Keratinocyte (primary cell): ENCODE results near the gene TMEM59L. TPM values are rescaled to one million over a fixed set of nuclear protein-coding genes. Genes with fewer than 3 reads are reported as not detected.

ENCODE experiments used
- DNase-seq: peaks from one replicate; pipeline ENCODE4 v3.0.0-alpha.2; 2011; ENCODE audit warnings: low read depth, missing footprints, low spot score
- FAIRE-seq: peaks from 2 replicates; lab custom pipeline; 2011; peaks lifted over from hg19 to GRCh38; lab: Jason Lieb, UNC
- H2AFZ ChIP-seq: 2 replicates; pipeline ENCODE4 v1.6.0; 2012; ENCODE audit warnings: low read length, control low read depth, inconsistent platforms; ENCODE audit not compliant: control insufficient read depth
- H3K27ac ChIP-seq: 2 replicates; pipeline ENCODE4 v1.5.1; 2011; ENCODE audit warnings: low read length; ENCODE audit not compliant: control insufficient read depth, insufficient read depth
- H3K27me3 ChIP-seq: 3 replicates; pipeline ENCODE4 v1.6.0; 2011; ENCODE audit warnings: low read length; ENCODE audit not compliant: control insufficient read depth, insufficient read depth; ENCODE audit errors: extremely low read depth
- H3K36me3 ChIP-seq, 2 experiments: 2 replicates in 1 of 2; 3 replicates in 1 of 2; pipeline ENCODE4 v1.5.1; 2011; ENCODE audit warnings: low read length in 2 of 2, mild to moderate bottlenecking in 1 of 2; ENCODE audit not compliant: control insufficient read depth in 2 of 2, insufficient read depth in 2 of 2; ENCODE audit errors: extremely low read depth in 1 of 2
- H3K4me1 ChIP-seq: 3 replicates; pipeline ENCODE4 v1.5.1; 2011; ENCODE audit warnings: low read length; ENCODE audit not compliant: control insufficient read depth, insufficient read depth; ENCODE audit errors: extremely low read depth
- H3K4me2 ChIP-seq: 3 replicates; pipeline ENCODE4 v1.6.0; 2011; ENCODE audit warnings: low read depth, low read length; ENCODE audit not compliant: control insufficient read depth, insufficient read depth; ENCODE audit errors: extremely low read depth
- H3K4me3 ChIP-seq, 3 experiments: fragments of 200-600 bp in 1 of 3; sonication (generic) in 1 of 3; 2 replicates in 2 of 3; 3 replicates in 1 of 3; pipeline ENCODE4 v1.5.1; 2011 to 2016; ENCODE audit warnings: low read length in 3 of 3, mild to moderate bottlenecking in 3 of 3, control low read depth in 2 of 3, inconsistent platforms in 1 of 3, low read depth in 1 of 3, mixed read lengths in 1 of 3, mixed run types in 1 of 3, moderate library complexity in 1 of 3; ENCODE audit not compliant: control insufficient read depth in 2 of 3, insufficient read depth in 2 of 3; ENCODE audit errors: extremely low read depth in 1 of 3
- H3K79me2 ChIP-seq: 2 replicates; pipeline ENCODE4 v1.6.0; 2012; ENCODE audit warnings: low read length; ENCODE audit not compliant: control insufficient read depth, insufficient read depth
- H3K9ac ChIP-seq: 3 replicates; pipeline ENCODE4 v1.6.0; 2011; ENCODE audit warnings: low read length; ENCODE audit not compliant: control insufficient read depth, insufficient read depth; ENCODE audit errors: extremely low read depth
- H3K9me1 ChIP-seq: 3 replicates; pipeline ENCODE4 v1.6.0; 2011; ENCODE audit warnings: low read length; ENCODE audit not compliant: control insufficient read depth, insufficient read depth; ENCODE audit errors: extremely low read depth
- H3K9me3 ChIP-seq: 2 replicates; pipeline ENCODE4 v1.5.1; 2012; ENCODE audit warnings: low read depth, low read length; ENCODE audit not compliant: control insufficient read depth
- H4K20me1 ChIP-seq: 3 replicates; pipeline ENCODE4 v1.6.0; 2011; ENCODE audit warnings: low read length; ENCODE audit not compliant: control insufficient read depth, insufficient read depth; ENCODE audit errors: extremely low read depth
- EZH2 ChIP-seq: IDR thresholded peaks from one replicate; pipeline ENCODE4 v1.6.1; 2012; ENCODE audit warnings: inconsistent platforms, mild to moderate bottlenecking, low read length, moderate library complexity
- dilution Hi-C: fragments of 300-500 bp; cut with MboI; formaldehyde crosslinking; loops from one replicate; pipeline ENCODE4 v1.7.0; 2020; ENCODE audit warnings: low sequenced_read_pairs; ENCODE audit not compliant: extremely low pct_ligation_motif_present
- polyA plus RNA-seq, 5 experiments: library from polyadenylated mRNA; depleted of rRNA in 3 of 5; stranded (reverse) in 3 of 5; stranded (forward) in 1 of 5; unstranded in 1 of 5; fragments of >200 nt; gene quantifications; 1 replicate in 1 of 5; 2 replicates in 3 of 5; 3 replicates in 1 of 5; pipeline versions ENCODE4 v1.2.1 to v1.2.3, GENCODE V29; 2011 to 2012; ENCODE audit warnings: missing spikeins in 2 of 5, low read depth in 1 of 5, low replicate concordance in 1 of 5
- TF ChIP-seq, protein P1 (sequence below), 3 experiments: IDR thresholded peaks in 1 of 3; conservative IDR thresholded peaks in 1 of 3; optimal IDR thresholded peaks in 1 of 3; 2 replicates in 2 of 3; 3 replicates in 1 of 3; pipeline versions ENCODE3 to v1.5.1; 2011; ENCODE audit warnings: low read length in 3 of 3, mild to moderate bottlenecking in 3 of 3, moderate library complexity in 2 of 3, control low read depth in 1 of 3, inconsistent platforms in 1 of 3; ENCODE audit not compliant: insufficient read depth in 2 of 3; ENCODE audit errors: extremely low read depth in 1 of 3

Gene TMEM59L
- polyA plus RNA-seq, 1 donor (not counting 4 experiments of a cell fraction or from before 2014, with no cell fraction given): not detected

DNA sequence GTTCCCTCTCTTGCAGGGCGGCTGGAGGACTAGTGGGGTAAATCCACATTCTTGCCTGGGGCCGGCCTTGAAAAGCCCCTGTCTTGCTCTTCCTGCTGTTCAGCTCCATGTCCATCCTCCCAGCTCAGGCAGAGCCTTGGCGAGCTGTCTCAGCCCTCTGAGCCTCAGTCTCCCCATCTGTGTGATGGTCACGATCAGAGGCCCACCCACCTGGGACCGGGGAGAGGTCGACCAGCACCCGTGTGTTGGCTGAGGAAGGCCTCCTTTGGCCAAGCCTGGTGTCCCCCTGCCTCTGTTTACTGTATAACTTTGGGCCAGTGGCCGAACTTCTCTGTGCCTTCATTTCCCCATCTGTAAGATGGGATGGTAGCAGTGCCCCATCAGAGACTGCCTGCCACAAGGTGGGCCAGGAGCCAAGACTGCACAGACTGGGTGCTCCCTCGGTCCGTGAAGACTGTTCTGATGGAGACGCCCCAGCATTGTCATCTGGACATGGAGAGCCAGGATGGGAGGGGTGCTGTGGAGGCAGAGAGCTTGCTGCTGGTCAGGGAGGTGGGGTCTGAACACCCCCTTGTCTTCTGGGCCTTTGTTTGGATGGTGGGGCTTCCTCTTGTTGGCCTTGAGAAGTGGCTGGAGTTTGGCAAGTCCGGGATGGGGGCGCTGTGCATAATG is 42.6 kb downstream of the TMEM59L start:
- no peak for FAIRE-seq
- H3K27me3 ChIP-seq: peaks cover 11% of the 10 kb centered on the region
- dilution Hi-C loops: no loop called here

DNA sequence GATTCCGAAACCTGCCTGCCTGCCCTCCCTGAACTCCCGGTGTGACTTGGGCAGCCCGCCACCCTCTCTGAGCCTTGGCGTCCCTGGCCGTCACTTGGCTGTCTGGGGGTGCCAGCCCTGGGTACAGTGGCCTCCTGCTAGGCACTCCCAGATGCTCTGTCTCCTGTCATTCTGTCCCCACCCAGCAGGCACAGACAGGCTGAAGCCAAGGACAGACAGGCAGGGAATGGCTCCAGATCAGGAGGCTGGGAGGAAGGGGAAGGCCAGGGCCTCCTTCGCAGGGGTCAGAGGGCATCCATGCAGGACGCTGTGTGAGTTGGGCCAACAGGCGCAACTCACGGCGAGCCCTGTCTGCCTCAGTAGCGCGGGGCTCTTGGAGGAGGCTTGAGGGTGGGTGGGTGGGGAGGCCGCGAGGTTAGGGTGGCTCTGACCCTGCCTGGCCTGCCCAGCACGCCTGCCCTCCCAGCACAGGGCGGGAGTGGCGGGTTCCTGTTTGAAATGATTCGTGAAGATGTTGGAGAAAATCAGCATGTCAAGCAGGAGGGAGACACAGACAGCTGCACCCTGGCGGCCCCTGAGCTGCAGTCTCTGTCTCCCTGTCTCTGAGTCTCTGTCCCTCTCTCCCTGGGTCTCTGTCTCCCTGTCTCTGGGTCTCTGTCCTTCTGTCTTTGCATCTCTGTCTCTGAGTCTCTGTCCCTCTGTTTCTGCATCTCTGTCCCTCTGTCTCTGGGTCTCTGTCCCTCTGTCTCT is 43.8 kb downstream of the TMEM59L start:
- DNase-seq: no peak
- peaks cover 2% of the 10 kb centered on the region for H3K4me1 ChIP-seq
- TF ChIP-seq, protein P1, sequence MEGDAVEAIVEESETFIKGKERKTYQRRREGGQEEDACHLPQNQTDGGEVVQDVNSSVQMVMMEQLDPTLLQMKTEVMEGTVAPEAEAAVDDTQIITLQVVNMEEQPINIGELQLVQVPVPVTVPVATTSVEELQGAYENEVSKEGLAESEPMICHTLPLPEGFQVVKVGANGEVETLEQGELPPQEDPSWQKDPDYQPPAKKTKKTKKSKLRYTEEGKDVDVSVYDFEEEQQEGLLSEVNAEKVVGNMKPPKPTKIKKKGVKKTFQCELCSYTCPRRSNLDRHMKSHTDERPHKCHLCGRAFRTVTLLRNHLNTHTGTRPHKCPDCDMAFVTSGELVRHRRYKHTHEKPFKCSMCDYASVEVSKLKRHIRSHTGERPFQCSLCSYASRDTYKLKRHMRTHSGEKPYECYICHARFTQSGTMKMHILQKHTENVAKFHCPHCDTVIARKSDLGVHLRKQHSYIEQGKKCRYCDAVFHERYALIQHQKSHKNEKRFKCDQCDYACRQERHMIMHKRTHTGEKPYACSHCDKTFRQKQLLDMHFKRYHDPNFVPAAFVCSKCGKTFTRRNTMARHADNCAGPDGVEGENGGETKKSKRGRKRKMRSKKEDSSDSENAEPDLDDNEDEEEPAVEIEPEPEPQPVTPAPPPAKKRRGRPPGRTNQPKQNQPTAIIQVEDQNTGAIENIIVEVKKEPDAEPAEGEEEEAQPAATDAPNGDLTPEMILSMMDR (optimal IDR thresholded peaks at IDR 0.05 in 1 of 3, IDR thresholded peaks at IDR 0.05 in 1 of 3, conservative IDR thresholded peaks at IDR 0.05 in 1 of 3; ENCODE audit: extremely low read depth in 1 of 3, insufficient read depth in 2 of 3, low read length in 3 of 3): no peak
- TF ChIP-seq EZH2: no peak

More for the DNA sequence above, 42.6 kb downstream of the TMEM59L start:
- Histone ChIP-seq H3K4me3 (no peak overlapping the region), H3K79me2 (no peaks in the 10 kb centered on the region), H3K9me1 (no peaks in the 10 kb centered on the region), H3K9me3 (no peaks in the 10 kb centered on the region), H4K20me1 (no peaks in the 10 kb centered on the region), H3K4me1 (peaks cover 3% of the 10 kb centered on the region), H3K27ac (no peak overlapping the region), H3K9ac (no peak overlapping the region), H3K4me2 (no peak overlapping the region), H2AFZ (no peak overlapping the region), H3K36me3 (no peaks in the 10 kb centered on the region)
- no peak for DNase-seq
- TF ChIP-seq, protein P1 (optimal IDR thresholded peaks at IDR 0.05 in 1 of 3, IDR thresholded peaks at IDR 0.05 in 1 of 3, conservative IDR thresholded peaks at IDR 0.05 in 1 of 3; ENCODE audit: extremely low read depth in 1 of 3, insufficient read depth in 2 of 3, low read length in 3 of 3): no peak
- TF ChIP-seq EZH2: no peak

More for the DNA sequence above, 43.8 kb downstream of the TMEM59L start:
- Histone ChIP-seq H4K20me1 (no peaks in the 10 kb centered on the region), H3K4me3 (no peak overlapping the region), H3K9me3 (no peaks in the 10 kb centered on the region), H3K4me2 (no peak overlapping the region), H3K9ac (no peak overlapping the region), H3K27ac (no peak overlapping the region), H3K27me3 (peaks cover 11% of the 10 kb centered on the region), H3K36me3 (no peaks in the 10 kb centered on the region), H3K9me1 (no peaks in the 10 kb centered on the region), H3K79me2 (no peaks in the 10 kb centered on the region), H2AFZ (no peak overlapping the region)
- no peak for FAIRE-seq
- dilution Hi-C loops: no loop called here
